Spleen (tissue), 7 donors: Measurements from ENCODE around the gene HMG20B.

Experiments used
- POLR2A ChIP-seq, 3 donors: fragments of 450-650 bp; IDR thresholded peaks; one replicate each; pipeline ENCODE4 v1.5.1; 2017; ENCODE audit warnings: antibody characterized with exemption in 3 of 3, mild to moderate bottlenecking in 1 of 3
- POLR2AphosphoS5 ChIP-seq, 3 donors: sonication (generic); formaldehyde crosslinking; IDR thresholded peaks; one replicate each; pipeline ENCODE4 v1.5.1; 2017; ENCODE audit warnings: antibody characterized with exemption in 3 of 3
- TF ChIP-seq, protein P1 (sequence below), 11 experiments: fragments of 200-600 bp in 7 of 11; fragments of 450-650 bp in 4 of 11; sonication (generic) in 4 of 11; IDR thresholded peaks in 8 of 11; conservative IDR thresholded peaks in 3 of 11; 1 replicate in 7 of 11; 2 replicates in 4 of 11; pipeline versions ENCODE4 v1.4.0 to v1.8.0; 2016 to 2021; ENCODE audit warnings: antibody characterized with exemption in 11 of 11, inconsistent platforms in 4 of 11, mild to moderate bottlenecking in 1 of 11
- donor health status: DM: no; HTN: no; CAD: no; lungs with moderate emphysema.
- donor health status: DM: no; HTN: no; CAD: no.
- donor health status: DM: no; HTN: no; CAD: no.

DNA sequence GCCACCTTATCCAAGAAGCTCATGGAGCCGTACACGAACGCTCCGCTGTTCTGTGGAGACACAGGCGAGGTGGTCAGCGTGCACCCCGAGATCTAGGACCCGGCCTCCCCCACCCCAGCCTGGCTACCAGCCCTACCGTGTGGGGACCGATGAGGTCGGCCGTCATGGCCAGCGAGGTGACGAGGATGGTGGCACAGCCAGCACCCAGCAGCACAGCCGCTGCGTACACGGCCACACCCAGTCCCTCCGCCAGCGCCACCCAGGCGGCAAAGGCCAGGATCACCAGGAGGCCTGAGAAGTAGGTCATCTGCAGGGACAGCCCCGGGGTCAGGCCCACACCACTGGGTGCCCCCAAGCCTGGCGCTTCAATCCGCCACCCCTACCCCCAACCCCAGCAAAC is 26.6 kb upstream of the HMG20B start:
- TF ChIP-seq, protein P1, sequence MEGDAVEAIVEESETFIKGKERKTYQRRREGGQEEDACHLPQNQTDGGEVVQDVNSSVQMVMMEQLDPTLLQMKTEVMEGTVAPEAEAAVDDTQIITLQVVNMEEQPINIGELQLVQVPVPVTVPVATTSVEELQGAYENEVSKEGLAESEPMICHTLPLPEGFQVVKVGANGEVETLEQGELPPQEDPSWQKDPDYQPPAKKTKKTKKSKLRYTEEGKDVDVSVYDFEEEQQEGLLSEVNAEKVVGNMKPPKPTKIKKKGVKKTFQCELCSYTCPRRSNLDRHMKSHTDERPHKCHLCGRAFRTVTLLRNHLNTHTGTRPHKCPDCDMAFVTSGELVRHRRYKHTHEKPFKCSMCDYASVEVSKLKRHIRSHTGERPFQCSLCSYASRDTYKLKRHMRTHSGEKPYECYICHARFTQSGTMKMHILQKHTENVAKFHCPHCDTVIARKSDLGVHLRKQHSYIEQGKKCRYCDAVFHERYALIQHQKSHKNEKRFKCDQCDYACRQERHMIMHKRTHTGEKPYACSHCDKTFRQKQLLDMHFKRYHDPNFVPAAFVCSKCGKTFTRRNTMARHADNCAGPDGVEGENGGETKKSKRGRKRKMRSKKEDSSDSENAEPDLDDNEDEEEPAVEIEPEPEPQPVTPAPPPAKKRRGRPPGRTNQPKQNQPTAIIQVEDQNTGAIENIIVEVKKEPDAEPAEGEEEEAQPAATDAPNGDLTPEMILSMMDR (IDR thresholded peaks at IDR 0.05 in 8 of 11, conservative IDR thresholded peaks at IDR 0.05 in 3 of 11) = no peak
- TF ChIP-seq POLR2A (IDR thresholded peaks at IDR 0.05) = no peak
- peak in 1 of 3 donors; percentile 62 for TF ChIP-seq POLR2AphosphoS5 (IDR thresholded peaks at IDR 0.05)
